ENCODE measurements around the gene DLGAP1.

DNA sequence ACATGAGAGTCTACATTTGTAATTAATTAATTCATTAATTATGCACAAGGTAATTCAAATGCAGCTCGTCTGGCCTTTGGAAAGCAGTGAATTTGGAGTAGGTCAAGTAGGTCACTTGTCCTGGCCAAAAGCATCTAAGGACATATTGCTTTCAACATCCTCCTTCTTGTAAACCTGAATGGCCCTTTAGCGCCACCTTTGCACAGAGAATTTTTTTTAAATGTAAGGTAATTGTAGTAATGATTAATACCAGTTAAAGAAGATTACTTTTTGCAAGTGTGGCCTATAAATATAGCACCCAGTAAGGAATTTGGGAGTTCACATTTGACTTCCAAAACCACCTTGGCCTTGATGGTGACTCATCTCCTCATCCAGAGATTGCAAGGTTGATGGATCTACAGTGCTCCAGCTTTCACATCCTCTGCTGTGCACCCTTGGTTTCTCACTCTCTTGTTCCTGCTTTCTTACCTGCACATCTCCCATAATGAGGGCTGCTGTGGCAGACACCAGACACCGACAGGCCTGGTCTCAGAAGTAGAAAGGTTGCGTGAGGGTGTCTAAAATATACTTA is 523.5 kb downstream of the DLGAP1 start:
- TF ChIP-seq, protein P1, sequence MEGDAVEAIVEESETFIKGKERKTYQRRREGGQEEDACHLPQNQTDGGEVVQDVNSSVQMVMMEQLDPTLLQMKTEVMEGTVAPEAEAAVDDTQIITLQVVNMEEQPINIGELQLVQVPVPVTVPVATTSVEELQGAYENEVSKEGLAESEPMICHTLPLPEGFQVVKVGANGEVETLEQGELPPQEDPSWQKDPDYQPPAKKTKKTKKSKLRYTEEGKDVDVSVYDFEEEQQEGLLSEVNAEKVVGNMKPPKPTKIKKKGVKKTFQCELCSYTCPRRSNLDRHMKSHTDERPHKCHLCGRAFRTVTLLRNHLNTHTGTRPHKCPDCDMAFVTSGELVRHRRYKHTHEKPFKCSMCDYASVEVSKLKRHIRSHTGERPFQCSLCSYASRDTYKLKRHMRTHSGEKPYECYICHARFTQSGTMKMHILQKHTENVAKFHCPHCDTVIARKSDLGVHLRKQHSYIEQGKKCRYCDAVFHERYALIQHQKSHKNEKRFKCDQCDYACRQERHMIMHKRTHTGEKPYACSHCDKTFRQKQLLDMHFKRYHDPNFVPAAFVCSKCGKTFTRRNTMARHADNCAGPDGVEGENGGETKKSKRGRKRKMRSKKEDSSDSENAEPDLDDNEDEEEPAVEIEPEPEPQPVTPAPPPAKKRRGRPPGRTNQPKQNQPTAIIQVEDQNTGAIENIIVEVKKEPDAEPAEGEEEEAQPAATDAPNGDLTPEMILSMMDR (conservative IDR thresholded peaks at IDR 0.05 in 1 of 2, IDR thresholded peaks at IDR 0.05 in 1 of 2; ENCODE audit: extremely low read depth in 1 of 2, insufficient read depth in 1 of 2, low read depth in 1 of 2, low read length in 2 of 2): no peak
- no peak for TF ChIP-seq EZH2 (IDR thresholded peaks at IDR 0.05; ENCODE audit: borderline replicate concordance, low read length)
